Upper lobe of right lung (tissue), 1 donor: ENCODE data around the gene FKBP7. TPM values are rescaled to one million over a fixed set of nuclear protein-coding genes. Genes with fewer than 3 reads are reported as not detected.
A peak's percentile ranks its signal among the peaks of the same experiment; 100 is the strongest.

Experiments
- ATAC-seq: fragments of 200-7000 bp; cut with Tn5 transposase; one replicate; pipeline ENCODE4 v1.9.1; 2020; ENCODE audit warnings: mild to moderate bottlenecking, moderate library complexity
- DNase-seq: peaks from one replicate; pipeline ENCODE4 v3.0.0-alpha.2; 2020
- H3K27ac ChIP-seq: fragments of 200-600 bp; one replicate; pipeline ENCODE4 v1.8.0; 2022
- H3K27me3 ChIP-seq: fragments of 200-600 bp; one replicate; pipeline ENCODE4 v1.8.0; 2022; ENCODE audit warnings: mild to moderate bottlenecking
- H3K36me3 ChIP-seq: fragments of 200-600 bp; one replicate; pipeline ENCODE4 v1.8.0; 2022
- H3K4me1 ChIP-seq: fragments of 200-600 bp; one replicate; pipeline ENCODE4 v1.8.0; 2022
- H3K4me3 ChIP-seq: fragments of 200-600 bp; one replicate; pipeline ENCODE4 v1.8.0; 2022; ENCODE audit warnings: mild to moderate bottlenecking
- H3K9me3 ChIP-seq: fragments of 200-600 bp; one replicate; pipeline ENCODE4 v1.8.0; 2022
- CTCF ChIP-seq: fragments of 200-600 bp; IDR thresholded peaks from one replicate; pipeline ENCODE4 v1.8.0; 2022; ENCODE audit warnings: antibody characterized with exemption
- intact Hi-C: fragments of 100-400 bp; cut with DNase I; formaldehyde crosslinking; loops from one replicate; pipeline ENCODE4 v1.11.0; 2022
- total RNA-seq: library from RNA; stranded (reverse); fragmentation: NEBNext Ultra II Directional; extraction: Animal tissue kit (Norgen Biotek cat#: 25700); gene quantifications from one replicate; pipeline ENCODE4 v1.2.1, GENCODE V29; 2021
- donor health status: DM: no; HTN: yes; CAD: no; lungs with severe emphysema.

Gene FKBP7
- total RNA-seq, 1 donor from 2014 or later: 7.3 TPM

GRCh38 chr2:178450774-178451525, 27.4 kb downstream of the FKBP7 start, which contains the start of the genes PJVK and PRKRA:
Gene PJVK, plus strand, starts transcription at chr2:178451378. Its CDS starts 2,032 bp downstream, at chr2:178453410.
Gene PRKRA, minus strand, starts transcription at chr2:178451175. Its CDS starts 145 bp downstream, at chr2:178451030.
- peaks cover 25% of the 10 kb centered on the region for H3K36me3 ChIP-seq
- no peaks in the 10 kb centered on the region for H3K27me3 ChIP-seq
- DNase-seq (peak; percentile 100), ATAC-seq (peak; percentile 98)
- no peaks in the 10 kb centered on the region for H3K9me3 ChIP-seq
- no peak for TF ChIP-seq CTCF
- H3K27ac ChIP-seq: peak within 1 kb of the TSS; percentile 98
- intact Hi-C loops: no loop called here
- H3K4me3 ChIP-seq: peak within 1 kb of the TSS; percentile 85
- H3K4me1 ChIP-seq: peaks cover 21% of the 10 kb centered on the region

- peak overlapping the region; percentile 85 for H3K4me3 ChIP-seq
- H3K27me3 ChIP-seq: no peaks in the 10 kb centered on the region
- H3K36me3 ChIP-seq: peaks cover 30% of the 10 kb centered on the region
- no peak for TF ChIP-seq CTCF
- peak overlapping the region; percentile 98 for H3K27ac ChIP-seq
- peaks cover 21% of the 10 kb centered on the region for H3K4me1 ChIP-seq
- H3K9me3 ChIP-seq: no peaks in the 10 kb centered on the region
- DNase-seq: no peak
- intact Hi-C loops: no loop called here
- no peak for ATAC-seq
Measured at GRCh38 chr2:178450524-178450773, 28.0 kb downstream of the FKBP7 start.

- Histone ChIP-seq H3K27ac (peak overlapping the region; percentile 98), H3K27me3 (no peaks in the 10 kb centered on the region), H3K36me3 (peaks cover 35% of the 10 kb centered on the region), H3K4me1 (peaks cover 21% of the 10 kb centered on the region), H3K9me3 (no peaks in the 10 kb centered on the region), H3K4me3 (peak overlapping the region; percentile 85)
- DNase-seq (no peak), ATAC-seq (no peak)
- intact Hi-C loops: no loop called here
- TF ChIP-seq CTCF: no peak
Measured at GRCh38 chr2:178449700-178450523, 28.5 kb downstream of the FKBP7 start.

GRCh38 chr2:178448968-178449661, 29.3 kb downstream of the FKBP7 start:
- peaks cover 43% of the 10 kb centered on the region for H3K36me3 ChIP-seq
- no peak for DNase-seq
- H3K4me1 ChIP-seq: peaks cover 21% of the 10 kb centered on the region
- no peak for ATAC-seq
- peak overlapping the region; percentile 85 for H3K4me3 ChIP-seq
- peak overlapping the region; percentile 98 for H3K27ac ChIP-seq
- TF ChIP-seq CTCF: no peak
- intact Hi-C loops: no loop called here
- H3K9me3 ChIP-seq: no peaks in the 10 kb centered on the region
- H3K27me3 ChIP-seq: no peaks in the 10 kb centered on the region

GRCh38 chr2:178441426-178441825, 37.0 kb downstream of the FKBP7 start:
- peaks cover 98% of the 10 kb centered on the region for H3K36me3 ChIP-seq
- no peak for TF ChIP-seq CTCF
- no peak overlapping the region for H3K27ac ChIP-seq
- no peaks in the 10 kb centered on the region for H3K4me1 ChIP-seq
- DNase-seq (no peak), ATAC-seq (no peak)
- no peaks in the 10 kb centered on the region for H3K27me3 ChIP-seq
- intact Hi-C loops: no loop called here
- H3K4me3 ChIP-seq: no peak overlapping the region
- H3K9me3 ChIP-seq: no peaks in the 10 kb centered on the region
